ENCODE results near the gene GLP2R.

- TF ChIP-seq E2F4 (CRISPR knock-in tag; IDR thresholded peaks at IDR 0.05; ENCODE audit: borderline replicate concordance, low read depth) = no peak
- TF ChIP-seq CTCF (IDR thresholded peaks at IDR 0.05) = no peak
- TF ChIP-seq ATF2 (CRISPR knock-in tag; IDR thresholded peaks at IDR 0.05; ENCODE audit: borderline replicate concordance, low read depth) = no peak
- no peak for TF ChIP-seq CDX4 (CRISPR knock-in tag; IDR thresholded peaks at IDR 0.05; ENCODE audit: borderline replicate concordance)
- TF ChIP-seq ZNF671 (CRISPR knock-in tag; IDR thresholded peaks at IDR 0.05) = no peak
- no peak for TF ChIP-seq ATF6 (CRISPR knock-in tag; IDR thresholded peaks at IDR 0.05)
- no peak for TF ChIP-seq NR3C1 (CRISPR knock-in tag; conservative IDR thresholded peaks at IDR 0.05; ENCODE audit: low read depth)
- TF ChIP-seq NFYB (CRISPR knock-in tag; conservative IDR thresholded peaks at IDR 0.05; ENCODE audit: low read depth) = no peak
- TF ChIP-seq ELF4 (CRISPR knock-in tag; IDR thresholded peaks at IDR 0.05; ENCODE audit: low read depth) = no peak
- no peak for TF ChIP-seq ZNF138 (CRISPR knock-in tag; conservative IDR thresholded peaks at IDR 0.05)
- no peak for TF ChIP-seq USF1 (CRISPR knock-in tag; IDR thresholded peaks at IDR 0.05)
Measured at GRCh38 chr17:9911089-9911488, 85.4 kb downstream of the GLP2R start.
